Endodermal cell (in vitro differentiated cells): ENCODE results near the gene CHI3L2. TPM values are rescaled to one million over a fixed set of nuclear protein-coding genes. Genes with fewer than 3 reads are reported as not detected.

ENCODE experiments used
- DNase-seq: peaks from one replicate; pipeline ENCODE4 v3.0.0-alpha.2; 2017
- H3K27ac ChIP-seq: 2 replicates; pipeline ENCODE4 v1.5.1; 2013; ENCODE audit warnings: mild to moderate bottlenecking, low read depth, low read length, moderate library complexity
- H3K27me3 ChIP-seq: 2 replicates; pipeline ENCODE4 v1.6.1; 2013; ENCODE audit warnings: mild to moderate bottlenecking, low read length, moderate library complexity; ENCODE audit not compliant: insufficient read depth, control insufficient read depth, poor library complexity, severe bottlenecking
- H3K36me3 ChIP-seq: 2 replicates; pipeline ENCODE4 v1.7.0; 2013; ENCODE audit warnings: mild to moderate bottlenecking, low read length, moderate library complexity; ENCODE audit not compliant: control insufficient read depth, insufficient read depth
- H3K4me1 ChIP-seq: one replicate; pipeline ENCODE4 v1.7.0; 2013; ENCODE audit warnings: low read length; ENCODE audit not compliant: control insufficient read depth, insufficient read depth
- H3K4me3 ChIP-seq: 2 replicates; pipeline ENCODE4 v1.5.1; 2013; ENCODE audit warnings: mild to moderate bottlenecking, low read length, moderate library complexity
- H3K9ac ChIP-seq: 2 replicates; pipeline ENCODE4 v1.6.1; 2013; ENCODE audit warnings: mild to moderate bottlenecking, low read length, moderate library complexity; ENCODE audit not compliant: poor library complexity, severe bottlenecking; ENCODE audit errors: extremely low read depth
- H3K9me3 ChIP-seq: 2 replicates; pipeline ENCODE4 v1.6.1; 2013; ENCODE audit warnings: mild to moderate bottlenecking, low read length, moderate library complexity; ENCODE audit not compliant: control insufficient read depth
- H3K27ac Mint-ChIP-seq: 2 replicates; pipeline ENCODE4 v1.8.0; 2020; ENCODE audit warnings: mixed read lengths
- H3K27me3 Mint-ChIP-seq: 2 replicates; pipeline ENCODE4 v1.8.0; 2021; ENCODE audit warnings: mild to moderate bottlenecking, mixed read lengths; ENCODE audit not compliant: insufficient read depth
- H3K36me3 Mint-ChIP-seq: 2 replicates; pipeline ENCODE4 v1.8.0; 2020; ENCODE audit warnings: low read depth, mixed read lengths
- H3K4me1 Mint-ChIP-seq: 2 replicates; pipeline ENCODE4 v1.8.0; 2020; ENCODE audit warnings: mixed read lengths
- H3K4me3 Mint-ChIP-seq: 2 replicates; pipeline ENCODE4 v1.8.0; 2020; ENCODE audit warnings: mild to moderate bottlenecking, moderate library complexity, mixed read lengths
- H3K9me3 Mint-ChIP-seq: 2 replicates; pipeline ENCODE4 v1.8.0; 2020; ENCODE audit warnings: mild to moderate bottlenecking, mixed read lengths
- CTCF ChIP-seq: fragments of 200-600 bp; sonication (generic); conservative IDR thresholded peaks from 2 replicates; pipeline ENCODE4 v1.5.0; 2021; ENCODE audit warnings: antibody characterized with exemption, mild to moderate bottlenecking
- WGBS, 2 experiments: methylation state at CpG; one replicate each; pipeline versions ENCODE4 v1.1.5 to v1.1.7; 2013; ENCODE audit warnings: missing lambda C conversion rate in 2 of 2, mixed read lengths in 1 of 2; ENCODE audit not compliant: insufficient coverage in 1 of 2, insufficient read length in 1 of 2; 5-methylcytosine and 5-hydroxymethylcytosine counted together
- total RNA-seq, 2 donors: library from RNA; stranded (reverse); fragmentation: NEBNext Ultra II Directional in 1 of 2; extraction: Animal tissue kit (Norgen Biotek cat#: 25700) in 1 of 2; gene quantifications; 2 replicates in 1 of 2; 3 replicates in 1 of 2; pipeline ENCODE4 v1.2.1, GENCODE V29; 2021

The CHI3L2 gene
- total RNA-seq, 2 donors from 2014 or later = not detected

GRCh38 chr1:111249960-111250359, 22.4 kb downstream of the CHI3L2 start:
- WGBS, 2 experiments = 91 to 100% methylated on average over 1 to 4 of the region's 4 CpGs
- H3K36me3 ChIP-seq = no peaks in the 10 kb centered on the region
- no peaks in the 10 kb centered on the region for H3K27me3 ChIP-seq
- H3K9ac ChIP-seq = no peak overlapping the region
- no peak overlapping the region for H3K27ac ChIP-seq
- no peak for TF ChIP-seq CTCF
- Mint-ChIP-seq H3K27ac (no peak overlapping the region), H3K36me3 (no peaks in the 10 kb centered on the region), H3K4me1 (no peaks in the 10 kb centered on the region), H3K4me3 (no peak overlapping the region), H3K9me3 (no peaks in the 10 kb centered on the region), H3K27me3 (peaks cover 8% of the 10 kb centered on the region)
- no peaks in the 10 kb centered on the region for H3K4me1 ChIP-seq
- DNase-seq = no peak
- no peaks in the 10 kb centered on the region for H3K9me3 ChIP-seq
- no peak overlapping the region for H3K4me3 ChIP-seq

- Mint-ChIP-seq H3K36me3 (no peaks in the 10 kb centered on the region), H3K27me3 (peaks cover 8% of the 10 kb centered on the region), H3K9me3 (no peaks in the 10 kb centered on the region), H3K4me1 (no peaks in the 10 kb centered on the region), H3K27ac (no peak overlapping the region), H3K4me3 (no peak overlapping the region)
- Histone ChIP-seq H3K4me3 (no peak overlapping the region), H3K27ac (no peak overlapping the region), H3K27me3 (no peaks in the 10 kb centered on the region), H3K36me3 (no peaks in the 10 kb centered on the region), H3K9me3 (no peaks in the 10 kb centered on the region), H3K9ac (no peak overlapping the region), H3K4me1 (no peaks in the 10 kb centered on the region)
- 90 to 93% methylated on average over 8 of the region's 8 CpGs for WGBS, 2 experiments
- DNase-seq = no peak
- TF ChIP-seq CTCF = no peak
These were observed 24.1 kb downstream of the CHI3L2 start for GRCh38 chr1:111251570-111251969.

- Mint-ChIP-seq H3K27me3 (peaks cover 7% of the 10 kb centered on the region), H3K27ac (no peak overlapping the region), H3K4me1 (no peaks in the 10 kb centered on the region), H3K36me3 (no peaks in the 10 kb centered on the region), H3K9me3 (no peaks in the 10 kb centered on the region), H3K4me3 (no peak overlapping the region)
- Histone ChIP-seq H3K4me3 (no peak overlapping the region), H3K27ac (no peak overlapping the region), H3K4me1 (no peaks in the 10 kb centered on the region), H3K27me3 (no peaks in the 10 kb centered on the region), H3K36me3 (no peaks in the 10 kb centered on the region), H3K9ac (no peak overlapping the region), H3K9me3 (no peaks in the 10 kb centered on the region)
- TF ChIP-seq CTCF = no peak
- WGBS, 2 experiments = 90 to 94% methylated on average over 2 of the region's 2 CpGs
- DNase-seq = no peak
These were observed 25.3 kb downstream of the CHI3L2 start for GRCh38 chr1:111252786-111253185.
